Trophoblast cell (in vitro differentiated cells and primary cell): ENCODE measurements around the gene VWA8.
"Not testable (repeated sequence)": the region's sequence is repeated elsewhere in the genome, so short reads cannot be mapped to it uniquely, and the experiment has no call there.

Source experiments
- DNase-seq, 2 donors: peaks; one replicate each; pipeline ENCODE4 v3.0.0-alpha.2; 2016
- H2AFZ ChIP-seq: 2 replicates; pipeline ENCODE4 v1.6.1; 2013; ENCODE audit warnings: low read length, moderate library complexity, mild to moderate bottlenecking; ENCODE audit not compliant: insufficient read depth, poor library complexity
- H2AK5ac ChIP-seq: 2 replicates; pipeline ENCODE4 v1.6.1; 2013; ENCODE audit warnings: mild to moderate bottlenecking, low read length
- H2BK120ac ChIP-seq: 2 replicates; pipeline ENCODE4 v1.6.1; 2013; ENCODE audit warnings: low read length, mild to moderate bottlenecking, moderate library complexity; ENCODE audit not compliant: insufficient read depth, poor library complexity
- H2BK12ac ChIP-seq: 2 replicates; pipeline ENCODE4 v1.6.1; 2013; ENCODE audit warnings: mild to moderate bottlenecking, low read length, moderate library complexity
- H2BK5ac ChIP-seq: 2 replicates; pipeline ENCODE4 v1.6.1; 2013; ENCODE audit warnings: low read length, low read depth, moderate library complexity, mild to moderate bottlenecking; ENCODE audit not compliant: poor library complexity
- H3K14ac ChIP-seq: 2 replicates; pipeline ENCODE4 v1.6.1; 2013; ENCODE audit warnings: mild to moderate bottlenecking, low read length
- H3K18ac ChIP-seq: 2 replicates; pipeline ENCODE4 v1.6.1; 2013; ENCODE audit warnings: mild to moderate bottlenecking, low read length
- H3K23ac ChIP-seq: 2 replicates; pipeline ENCODE4 v1.6.1; 2013; ENCODE audit warnings: low read length
- H3K27ac ChIP-seq: 2 replicates; pipeline ENCODE4 v1.5.1; 2013; ENCODE audit warnings: low read depth, mild to moderate bottlenecking, inconsistent platforms, low read length, moderate library complexity
- H3K27me3 ChIP-seq: 2 replicates; pipeline ENCODE4 v1.6.1; 2013; ENCODE audit warnings: inconsistent platforms, mild to moderate bottlenecking, low read length, moderate library complexity; ENCODE audit not compliant: insufficient read depth
- H3K36me3 ChIP-seq, 2 experiments: 1 replicate in 1 of 2; 2 replicates in 1 of 2; pipeline ENCODE4 v1.6.1; 2013; ENCODE audit warnings: low read length in 2 of 2, mild to moderate bottlenecking in 2 of 2, moderate library complexity in 1 of 2; ENCODE audit not compliant: insufficient read depth in 2 of 2, control insufficient read depth in 1 of 2
- H3K4ac ChIP-seq: 2 replicates; pipeline ENCODE4 v1.6.1; 2013; ENCODE audit warnings: low read depth, mild to moderate bottlenecking, low read length, moderate library complexity
- H3K4me1 ChIP-seq, 2 experiments: 1 replicate in 1 of 2; 2 replicates in 1 of 2; pipeline ENCODE4 v1.6.1; 2013; ENCODE audit warnings: low read length in 2 of 2, mild to moderate bottlenecking in 2 of 2, moderate library complexity in 1 of 2; ENCODE audit not compliant: insufficient read depth in 2 of 2, control insufficient read depth in 1 of 2
- H3K4me2 ChIP-seq: 2 replicates; pipeline ENCODE4 v1.6.1; 2013; ENCODE audit warnings: inconsistent platforms, mild to moderate bottlenecking, low read length, moderate library complexity
- H3K4me3 ChIP-seq: 2 replicates; pipeline ENCODE4 v1.5.1; 2013; ENCODE audit warnings: mild to moderate bottlenecking, low read depth, low read length, inconsistent platforms
- H3K79me1 ChIP-seq: one replicate; pipeline ENCODE4 v1.6.1; 2013; ENCODE audit warnings: low read length
- H3K79me2 ChIP-seq: 2 replicates; pipeline ENCODE4 v1.6.1; 2013; ENCODE audit warnings: low read length, mild to moderate bottlenecking; ENCODE audit not compliant: control insufficient read depth, insufficient read depth, poor library complexity
- H3K9ac ChIP-seq: 2 replicates; pipeline ENCODE4 v1.6.1; 2013; ENCODE audit warnings: mild to moderate bottlenecking, low read length
- H3K9me3 ChIP-seq: 2 replicates; pipeline ENCODE4 v1.6.1; 2013; ENCODE audit warnings: low read depth, mild to moderate bottlenecking, control low read depth, inconsistent platforms, low read length; ENCODE audit not compliant: insufficient read depth
- H4K12ac ChIP-seq: 2 replicates; pipeline ENCODE4 v1.6.1; 2013; ENCODE audit warnings: low read depth, mild to moderate bottlenecking, low read length, moderate library complexity
- H4K8ac ChIP-seq: 2 replicates; pipeline ENCODE4 v1.6.1; 2013; ENCODE audit warnings: low read depth, mild to moderate bottlenecking, low read length, moderate library complexity
- H4K91ac ChIP-seq: one replicate; pipeline ENCODE4 v1.6.1; 2013; ENCODE audit warnings: low read depth, mild to moderate bottlenecking, low read length, moderate library complexity
- WGBS: extraction: QIAGEN DNeasy Blood & Tissue Kit; methylation state at CpG from one replicate; pipeline ENCODE4 v1.1.7; 2013; ENCODE audit warnings: missing lambda C conversion rate; ENCODE audit not compliant: insufficient read length, insufficient coverage; ENCODE audit errors: extremely low coverage; 5-methylcytosine and 5-hydroxymethylcytosine counted together

Gene VWA8

GRCh38 chr13:41650706-41651105 is 310.2 kb downstream of the VWA8 start:
- no peak overlapping the region for H2BK120ac ChIP-seq
- H3K23ac ChIP-seq: no peak overlapping the region
- H3K4me3 ChIP-seq: peak overlapping the region; percentile 2
- H3K18ac ChIP-seq: peak overlapping the region; percentile 4
- no peak overlapping the region for H3K27ac ChIP-seq
- H3K14ac ChIP-seq: peak overlapping the region; percentile 19
- no peaks in the 10 kb centered on the region for H3K27me3 ChIP-seq
- no peak overlapping the region for H2AFZ ChIP-seq
- H2BK5ac ChIP-seq: peak overlapping the region; percentile 17
- no CpG with 5 or more reads among the region's 2 CpGs for WGBS
- H3K9ac ChIP-seq: no peak overlapping the region
- H3K79me2 ChIP-seq: no peaks in the 10 kb centered on the region
- H3K9me3 ChIP-seq: no peaks in the 10 kb centered on the region
- H3K79me1 ChIP-seq: peaks cover 18% of the 10 kb centered on the region
- no peak overlapping the region for H3K4ac ChIP-seq
- H3K4me2 ChIP-seq: no peak overlapping the region
- DNase-seq: peak; percentile 77 to 89
- no peaks in the 10 kb centered on the region for H3K36me3 ChIP-seq
- H3K4me1 ChIP-seq: peaks cover 4 to 8% of the 10 kb centered on the region in 2 experiments
- H4K91ac ChIP-seq: no peak overlapping the region
- H4K8ac ChIP-seq: no peak overlapping the region
- H4K12ac ChIP-seq: no peak overlapping the region
- no peak overlapping the region for H2AK5ac ChIP-seq
- H2BK12ac ChIP-seq: peak overlapping the region; percentile 47

- Histone ChIP-seq H3K4me3 (no peak overlapping the region), H3K9me3 (no peaks in the 10 kb centered on the region), H3K79me2 (no peaks in the 10 kb centered on the region)
Measured at GRCh38 chr13:41649659-41650058, 311.2 kb downstream of the VWA8 start.

DNA sequence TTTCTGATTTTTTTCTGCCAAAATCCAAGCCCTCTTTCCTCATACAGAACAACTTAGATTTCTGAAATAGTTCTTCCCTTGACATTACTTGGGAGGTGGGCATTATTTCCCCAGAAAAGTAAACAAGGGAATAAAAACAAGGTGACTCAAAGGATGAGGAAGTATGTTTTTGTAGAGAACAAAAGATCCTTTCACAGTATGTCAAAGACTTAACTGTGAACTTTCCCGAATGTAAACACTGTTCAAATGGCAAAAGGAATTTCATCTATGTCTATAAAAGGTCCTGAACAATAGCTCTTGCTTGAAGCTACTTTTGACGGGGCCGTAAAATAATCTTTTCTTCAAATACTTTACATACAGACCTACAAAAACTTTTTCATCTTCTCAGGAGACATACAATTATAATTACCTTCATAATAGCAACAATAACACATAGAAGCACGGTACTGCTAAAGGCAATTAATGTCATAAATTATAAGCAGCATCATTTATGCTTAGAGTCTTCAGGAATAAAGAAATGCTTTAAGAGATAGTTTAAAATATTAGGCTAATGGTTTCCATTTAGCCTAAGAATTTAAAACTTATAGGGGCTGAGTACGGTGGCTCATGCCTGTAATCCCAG is 312.5 kb downstream of the VWA8 start:
- Histone ChIP-seq H2BK12ac (peak overlapping the region; percentile 97), H2BK5ac (peak overlapping the region; percentile 26), H3K4ac (no peak overlapping the region), H3K9me3 (no peaks in the 10 kb centered on the region), H3K36me3 (no peaks in the 10 kb centered on the region), H3K4me3 (no peak overlapping the region), H3K27me3 (no peaks in the 10 kb centered on the region), H3K9ac (no peak overlapping the region), H3K4me1 (peaks cover 5 to 14% of the 10 kb centered on the region in 2 experiments), H3K27ac (peak overlapping the region; percentile 65), H3K4me2 (no peak overlapping the region), H2AK5ac (no peak overlapping the region), H3K79me1 (peaks cover 23% of the 10 kb centered on the region), H4K12ac (no peak overlapping the region), H3K18ac (no peak overlapping the region), H3K79me2 (no peaks in the 10 kb centered on the region), H3K14ac (peak overlapping the region; percentile 14), H4K91ac (peak overlapping the region; percentile 74), H2BK120ac (peak overlapping the region; percentile 41), H4K8ac (peak overlapping the region; percentile 43), H3K23ac (no peak overlapping the region), H2AFZ (no peak overlapping the region)
- WGBS: no CpG with 5 or more reads among the region's 5 CpGs
- peak in 1 of 2 donors; percentile 61 for DNase-seq

More at GRCh38 chr13:41649659-41650058, 311.2 kb downstream of the VWA8 start:
- H3K4me2 ChIP-seq: no peak overlapping the region
- no peak overlapping the region for H2AK5ac ChIP-seq
- DNase-seq: peak; percentile 72 to 87
- no peak overlapping the region for H2AFZ ChIP-seq
- peaks cover 19% of the 10 kb centered on the region for H3K79me1 ChIP-seq
- H4K91ac ChIP-seq: no peak overlapping the region
- H2BK5ac ChIP-seq: peak overlapping the region; percentile 31
- peak overlapping the region; percentile 22 for H2BK12ac ChIP-seq
- no peak overlapping the region for H3K27ac ChIP-seq
- H2BK120ac ChIP-seq: no peak overlapping the region
- H3K18ac ChIP-seq: no peak overlapping the region
- peaks cover 4 to 9% of the 10 kb centered on the region in 2 experiments for H3K4me1 ChIP-seq
- H3K14ac ChIP-seq: no peak overlapping the region
- no CpG with 5 or more reads among the region's 3 CpGs for WGBS
- H3K36me3 ChIP-seq: no peaks in the 10 kb centered on the region
- no peak overlapping the region for H3K4ac ChIP-seq
- H3K9ac ChIP-seq: no peak overlapping the region
- no peak overlapping the region for H4K8ac ChIP-seq
- H3K23ac ChIP-seq: no peak overlapping the region
- no peaks in the 10 kb centered on the region for H3K27me3 ChIP-seq
- no peak overlapping the region for H4K12ac ChIP-seq

- not testable (repeated sequence) for H3K18ac ChIP-seq, H3K27me3 ChIP-seq, H2BK12ac ChIP-seq, H3K4me2 ChIP-seq, H3K4ac ChIP-seq, H3K9ac ChIP-seq, H3K14ac ChIP-seq, H2AFZ ChIP-seq, H3K23ac ChIP-seq, H3K36me3 ChIP-seq, H3K4me3 ChIP-seq, H4K12ac ChIP-seq, H3K9me3 ChIP-seq, H3K79me2 ChIP-seq
- WGBS: no CpG with 5 or more reads among the region's 10 CpGs
- Histone ChIP-seq H4K91ac (peak overlapping the region; percentile 96), H3K27ac (peak overlapping the region; percentile 77), H4K8ac (peak overlapping the region; percentile 73), H2AK5ac (peak overlapping the region; percentile 14), H2BK120ac (peak overlapping the region; percentile 86), H2BK5ac (peak overlapping the region; percentile 46), H3K79me1 (peaks cover 24% of the 10 kb centered on the region), H3K4me1 (peaks cover 7 to 16% of the 10 kb centered on the region in 2 experiments)
- DNase-seq: peak; percentile 63 to 68
Measured at GRCh38 chr13:41647699-41648313, 313.1 kb downstream of the VWA8 start.
